HepG2 (cell line): ENCODE measurements around the gene NRSN2. TPM values are rescaled to one million over a fixed set of nuclear protein-coding genes. Genes with fewer than 3 reads are reported as not detected.

Experiments used
- IKZF5 ChIP-seq: IDR thresholded peaks from 2 replicates; pipeline ENCODE4 v1.6.1; 2018; ENCODE audit warnings: missing genetic modification reagents, mild to moderate bottlenecking, missing compliant biosample characterization
- KIAA2018 ChIP-seq: sonication (generic); formaldehyde crosslinking; IDR thresholded peaks from 2 replicates; pipeline ENCODE4 v1.5.0; 2020; ENCODE audit warnings: mild to moderate bottlenecking, missing genetic modification reagents, borderline replicate concordance
- KLF13 ChIP-seq: sonication (generic); formaldehyde crosslinking; IDR thresholded peaks from 2 replicates; pipeline ENCODE4 v1.4.0; 2020; ENCODE audit warnings: mild to moderate bottlenecking, missing genetic modification reagents
- NAIF1 ChIP-seq: sonication (generic); formaldehyde crosslinking; IDR thresholded peaks from 2 replicates; pipeline ENCODE4 v1.5.0; 2020; ENCODE audit warnings: mild to moderate bottlenecking, missing genetic modification reagents, borderline replicate concordance
- NR2F2 ChIP-seq: IDR thresholded peaks from 2 replicates; pipeline ENCODE4 v1.6.1; 2012; ENCODE audit warnings: low read depth, inconsistent platforms, borderline replicate concordance
- ONECUT2 ChIP-seq: sonication (generic); formaldehyde crosslinking; IDR thresholded peaks from 2 replicates; pipeline ENCODE4 v1.4.0; 2020; ENCODE audit warnings: missing genetic modification reagents
- PCBP1 ChIP-seq: fragments of 200-400 bp; formaldehyde crosslinking; IDR thresholded peaks from 2 replicates; pipeline ENCODE4 v1.6.1; 2017; ENCODE audit warnings: mild to moderate bottlenecking, low read depth, low read length, borderline replicate concordance
- TEF ChIP-seq: sonication (generic); formaldehyde crosslinking; IDR thresholded peaks from 2 replicates; pipeline ENCODE4 v1.5.0; 2020; ENCODE audit warnings: missing genetic modification reagents
- YEATS2 ChIP-seq: sonication (generic); formaldehyde crosslinking; IDR thresholded peaks from 2 replicates; pipeline ENCODE4 v1.4.0; 2020; ENCODE audit warnings: missing genetic modification reagents, borderline replicate concordance
- ZBTB33 ChIP-seq: sonication (generic); formaldehyde crosslinking; IDR thresholded peaks from 2 replicates; pipeline ENCODE4 v1.4.0; 2020; ENCODE audit warnings: missing genetic modification reagents
- ZNF615 ChIP-seq: sonication (generic); formaldehyde crosslinking; IDR thresholded peaks from 2 replicates; pipeline ENCODE4 v1.5.0; 2020; ENCODE audit warnings: mild to moderate bottlenecking, missing genetic modification reagents, borderline replicate concordance
- ZSCAN21 ChIP-seq: sonication (generic); formaldehyde crosslinking; IDR thresholded peaks from 2 replicates; pipeline ENCODE4 v1.8.0; 2022; ENCODE audit warnings: mild to moderate bottlenecking, missing genetic modification reagents, moderate library complexity, borderline replicate concordance
- polyA plus RNA-seq, 8 experiments: library from polyadenylated mRNA; depleted of rRNA in 3 of 8; stranded (reverse) in 7 of 8; unstranded in 1 of 8; fragments of >200 nt; fragmentation: Illumina TruSeq in 4 of 8; extraction: Trizol in 4 of 8; gene quantifications; 2 replicates each; pipeline versions ENCODE4 v1.2.1 to v1.2.3, GENCODE V29; 2011 to 2016; ENCODE audit warnings: low read depth in 4 of 8, missing spikeins in 1 of 8, mixed read lengths in 1 of 8; ENCODE audit not compliant: insufficient read depth in 1 of 8
- total RNA-seq, 5 experiments: library from RNA; depleted of rRNA; stranded (reverse); fragments of >200 nt; fragmentation: Illumina TruSeq; extraction: Trizol; gene quantifications; 2 replicates each; pipeline ENCODE4 v1.2.3, GENCODE V29; 2016; ENCODE audit warnings: low read depth in 1 of 5

Gene NRSN2
- total and polyA plus RNA-seq, 2 of the 13 experiments (the other 11 are each of a cell fraction or from before 2014, with no cell fraction given), result 32.3 to 49.4 TPM

- TF ChIP-seq NAIF1 (CRISPR knock-in tag), result peak; percentile 89; the same call in 1 of the 2 replicates
- TF ChIP-seq ONECUT2, result peak; percentile 41; the same call in 1 of the 2 replicates
- TF ChIP-seq KIAA2018 (CRISPR knock-in tag), result no peak; the same call in 1 of the 2 replicates
- TF ChIP-seq YEATS2, result peak; percentile 88
- TF ChIP-seq KLF13 (CRISPR knock-in tag), result no peak
- TF ChIP-seq NR2F2, result peak; percentile 88
- peak; percentile 73 for TF ChIP-seq ZBTB33 (CRISPR knock-in tag)
- TF ChIP-seq ZNF615 (CRISPR knock-in tag), result no peak
- peak; percentile 99 for TF ChIP-seq IKZF5 (CRISPR knock-in tag)
- TF ChIP-seq PCBP1, result peak; percentile 77
- peak; percentile 95; the same call in 1 of the 2 replicates for TF ChIP-seq ZSCAN21 (CRISPR knock-in tag)
- no peak for TF ChIP-seq TEF (CRISPR knock-in tag)
Measured at GRCh38 chr20:347640-348484, 951 bp downstream of the NRSN2 start (continued).
